NCI-H774 (cell line): Measurements from ENCODE around the gene COX17.

Experiments
- DNase-seq: peaks from one replicate; lab custom pipeline; 2025; lab: John Stamatoyannopoulos, UW

Gene COX17

DNA sequence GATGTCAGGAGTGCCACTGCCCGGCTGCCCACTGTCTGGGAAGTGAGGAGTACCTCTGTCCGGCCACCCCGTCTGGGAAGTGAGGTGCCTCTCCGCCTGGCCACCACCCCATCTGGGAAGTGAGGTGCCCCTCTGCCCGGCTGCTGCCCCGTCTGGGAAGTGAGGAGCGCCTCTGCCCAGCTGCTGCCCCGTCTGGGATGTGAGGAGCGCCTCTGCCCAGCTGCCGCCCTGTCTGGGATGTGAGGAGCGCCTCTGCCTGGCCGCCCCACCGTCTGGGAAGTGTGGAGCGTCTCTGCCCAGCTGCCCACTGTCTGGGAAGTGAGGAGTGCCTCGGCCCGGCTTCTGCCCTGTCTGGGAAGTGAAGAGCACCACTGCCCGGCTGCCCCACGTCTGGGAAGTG lies 3.3 kb downstream of the COX17 start:
- DNase-seq: no peak

DNA sequence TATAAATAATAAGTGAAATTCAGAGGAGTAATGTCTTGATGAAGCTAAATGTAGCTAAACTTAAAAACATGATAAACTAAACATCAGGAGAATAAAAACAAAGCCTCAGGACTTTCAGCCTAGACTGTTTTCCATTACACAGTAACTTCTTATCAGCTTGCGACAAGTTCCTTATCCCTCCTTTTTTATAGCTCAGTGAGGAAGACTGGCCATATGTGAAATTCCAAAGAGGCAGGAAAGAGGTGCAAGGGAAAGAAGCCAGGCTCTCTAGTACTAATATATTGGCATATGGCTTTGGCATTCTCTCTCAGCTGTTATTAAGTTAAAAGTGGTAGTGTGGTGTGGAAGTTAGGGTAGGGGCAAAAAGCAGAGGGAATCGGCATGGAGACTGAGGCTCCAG lies 4.4 kb downstream of the COX17 start:
- DNase-seq: no peak

DNA sequence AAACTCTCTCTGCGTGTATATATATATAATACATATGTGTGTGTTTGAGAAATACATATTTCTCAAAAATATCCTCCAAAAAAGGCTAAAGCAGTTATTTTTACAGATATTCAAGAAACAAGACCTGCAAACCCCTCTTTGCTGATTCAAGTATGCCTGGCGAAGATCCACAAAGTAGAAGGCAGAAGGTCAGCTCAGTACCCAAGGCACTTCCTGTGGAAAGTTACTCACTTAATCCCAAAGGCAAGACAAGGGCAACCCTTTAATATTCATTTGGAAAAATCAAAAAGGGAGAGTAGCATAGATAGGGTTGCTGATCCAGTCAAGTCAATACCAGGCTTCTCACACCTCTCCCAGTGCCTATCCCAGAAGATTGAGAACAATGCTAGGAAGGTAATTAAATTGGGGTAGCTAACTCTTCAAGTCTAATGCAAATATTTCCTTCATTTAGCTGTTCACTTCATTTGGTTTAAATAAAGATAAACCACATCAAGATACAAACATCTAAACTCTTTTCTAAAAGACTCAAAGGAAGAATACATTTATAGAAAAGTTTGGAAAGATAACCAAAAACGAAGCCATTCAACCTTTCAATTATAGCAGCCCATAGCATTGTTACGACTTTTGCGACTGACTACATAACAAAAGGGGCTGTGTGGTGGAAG lies 7.2 kb downstream of the COX17 start:
- no peak for DNase-seq

DNA sequence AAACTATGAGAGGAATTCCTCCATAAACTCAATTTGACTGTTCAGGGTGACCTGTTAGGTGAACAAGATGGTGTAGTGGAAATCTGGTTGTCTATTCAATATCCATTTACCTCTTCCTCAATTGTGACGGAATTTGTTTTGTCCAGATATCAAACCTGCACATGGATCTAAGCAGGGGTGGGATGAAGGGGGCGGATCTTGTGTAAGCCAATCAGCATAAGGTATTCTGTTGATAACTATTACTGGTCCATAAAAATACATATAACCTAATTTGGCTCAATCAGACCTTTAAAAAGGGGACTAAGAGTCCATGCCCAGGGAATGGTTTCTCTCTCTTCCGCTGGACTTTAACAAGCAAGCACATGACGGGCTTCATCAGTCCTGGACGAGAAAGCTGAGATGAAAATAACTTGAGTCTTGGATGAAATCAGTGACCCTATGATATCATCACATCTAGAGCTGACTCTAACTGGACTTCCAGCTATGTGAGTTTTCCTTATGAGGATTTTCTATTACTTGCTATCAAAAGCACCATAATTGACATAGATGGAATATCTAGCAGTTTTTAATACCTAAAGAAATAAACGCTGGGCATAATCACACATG lies 11.1 kb downstream of the COX17 start:
- no peak for DNase-seq

DNA sequence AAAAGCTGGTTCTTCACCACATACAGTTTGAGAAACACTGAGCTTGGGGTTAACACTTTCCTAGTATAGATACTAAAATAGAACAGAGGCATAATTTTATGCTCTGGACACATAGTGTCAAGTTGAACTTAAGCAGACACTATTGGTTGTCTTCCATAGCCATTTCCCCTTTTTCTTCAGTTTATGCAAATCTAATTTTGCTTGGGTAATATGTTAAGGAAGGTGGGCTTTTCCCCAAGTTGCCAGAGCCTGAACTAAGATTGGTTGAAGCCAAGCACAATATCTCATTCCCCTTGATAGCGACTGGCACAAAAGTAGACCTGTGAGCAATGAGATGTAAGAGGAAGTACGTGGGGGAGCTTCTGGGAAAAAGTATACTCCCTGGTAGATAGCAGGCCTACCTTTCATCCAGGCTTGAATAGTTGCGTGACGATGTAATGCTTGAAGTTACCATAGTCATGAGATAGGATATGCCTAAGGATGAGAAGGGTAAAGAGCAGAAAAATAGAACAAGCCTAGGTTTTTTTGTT lies 12.3 kb downstream of the COX17 start:
- no peak for DNase-seq

DNA sequence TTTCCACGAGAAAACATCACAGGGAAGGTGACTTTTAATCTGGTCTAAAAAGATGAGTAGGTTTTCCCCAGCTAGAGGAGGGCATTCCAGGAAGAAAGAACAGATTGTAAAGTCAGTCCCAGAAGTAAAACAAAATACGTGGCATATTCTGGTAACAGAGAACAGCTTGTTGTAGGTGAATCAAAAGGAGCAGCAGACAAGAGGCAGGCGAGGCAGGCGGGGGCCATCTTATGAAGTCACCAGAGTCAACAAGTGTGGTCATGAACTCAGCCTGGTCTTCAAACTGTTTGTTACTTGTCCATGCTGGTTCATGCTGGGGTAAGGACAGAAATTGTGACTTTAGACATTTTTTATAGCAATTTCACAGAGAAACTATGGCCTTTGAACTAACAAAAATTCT lies 12.8 kb downstream of the COX17 start:
- DNase-seq: no peak

DNA sequence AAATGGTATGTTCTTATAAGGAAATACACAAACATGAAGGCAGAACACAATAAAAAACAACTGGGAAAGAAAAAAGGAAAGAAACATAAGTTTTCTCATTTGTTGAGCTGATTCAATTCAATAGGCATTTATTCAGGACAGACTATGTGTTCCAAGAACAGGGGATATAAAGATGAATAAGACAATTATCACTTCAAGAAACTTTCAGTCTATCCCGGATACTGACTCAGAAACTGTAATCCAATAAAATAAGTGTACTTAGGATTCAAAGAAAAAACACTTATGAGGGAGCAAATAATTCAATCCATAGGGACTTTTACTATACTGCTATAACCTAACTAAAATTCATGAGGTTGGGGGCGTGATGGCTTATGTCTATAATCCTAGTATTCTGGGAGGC lies 13.3 kb downstream of the COX17 start:
- DNase-seq: no peak

DNA sequence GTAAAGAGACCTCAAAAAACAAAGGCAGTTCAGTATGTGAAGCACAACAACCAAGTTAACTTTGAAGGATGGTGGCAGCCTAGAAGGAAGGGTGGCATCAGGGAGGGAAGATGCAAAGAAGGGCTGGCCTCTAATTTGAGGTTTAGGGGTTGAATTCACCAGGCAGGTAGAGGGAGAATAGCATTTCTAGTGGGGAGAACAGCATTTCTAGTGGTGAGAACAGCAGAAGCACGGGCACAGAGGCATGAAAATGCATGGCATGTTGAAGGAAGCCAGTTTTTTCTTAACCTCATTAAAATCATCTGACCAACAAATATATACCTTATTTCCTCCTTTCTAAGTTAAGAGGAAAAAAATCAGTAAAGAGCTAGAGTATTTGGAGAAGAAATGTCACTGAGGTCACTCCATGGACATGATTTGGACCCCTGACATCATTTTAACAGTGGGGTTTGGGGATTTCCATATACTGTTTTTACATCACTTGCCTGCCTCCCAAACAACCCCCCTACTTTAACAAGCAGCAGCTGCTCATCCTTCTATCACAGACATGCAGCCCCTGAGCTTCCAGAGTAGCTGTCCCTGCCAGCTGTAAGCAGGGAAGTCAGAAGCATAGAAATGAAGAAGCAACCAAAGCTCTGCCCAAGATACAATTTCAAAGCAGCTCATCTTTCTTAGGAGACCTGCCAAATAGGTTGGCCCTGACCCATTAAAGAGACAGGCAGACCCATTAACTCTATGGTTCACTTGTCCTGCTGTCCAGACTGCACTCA lies 14.4 kb downstream of the COX17 start:
- DNase-seq: no peak

DNA sequence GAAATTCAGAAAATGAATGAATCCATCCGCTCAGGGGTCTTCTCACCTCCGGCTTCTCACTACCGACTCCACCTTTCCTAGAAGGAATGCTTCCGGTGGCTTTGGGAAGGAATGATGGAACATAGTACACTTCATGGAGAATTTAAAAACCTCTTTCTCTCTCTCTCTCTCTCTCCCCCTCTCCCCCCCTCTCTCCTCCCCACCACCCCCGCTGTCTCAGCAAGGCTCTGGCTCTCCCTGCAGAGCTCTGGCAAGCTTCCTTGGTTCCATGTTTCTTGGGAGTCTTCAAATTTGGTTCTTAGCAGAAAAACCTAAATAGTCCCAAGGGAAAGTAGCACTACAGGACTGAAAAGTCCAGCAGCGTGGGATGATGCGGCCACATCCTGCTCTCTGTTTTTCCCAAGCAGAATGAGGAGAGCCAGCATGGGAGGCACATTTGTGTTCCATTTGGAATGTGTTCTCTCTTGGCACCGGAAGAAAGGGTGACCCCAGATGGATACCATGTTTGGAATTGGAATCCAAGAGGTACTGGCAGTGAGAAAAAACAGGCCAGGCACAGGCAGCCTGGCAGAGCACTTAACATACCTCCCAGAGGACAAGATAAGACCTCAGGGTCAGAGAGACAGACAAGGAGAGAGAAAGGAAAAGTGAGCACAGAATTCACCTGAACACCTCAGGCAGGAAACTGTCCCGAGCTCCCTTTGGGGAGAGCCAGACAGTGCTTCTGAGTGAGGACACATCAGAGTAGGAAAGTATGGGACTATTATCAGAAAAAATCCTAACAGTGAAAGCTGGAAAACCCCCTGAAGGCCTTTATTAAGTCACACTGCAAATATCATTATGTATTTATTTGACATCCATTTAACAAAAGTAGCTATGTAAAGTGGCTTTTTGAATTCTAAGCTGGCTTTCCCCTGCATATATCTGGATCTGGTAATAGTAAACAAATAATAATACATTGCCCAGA lies 16.4 kb downstream of the COX17 start, which contains the start of gene POPDC2:
POPDC2 (minus strand) TSS at position 116 of the 967 bp plus-strand sequence. CDS start 166 bp downstream, outside the sequence.
- DNase-seq: no peak

DNA sequence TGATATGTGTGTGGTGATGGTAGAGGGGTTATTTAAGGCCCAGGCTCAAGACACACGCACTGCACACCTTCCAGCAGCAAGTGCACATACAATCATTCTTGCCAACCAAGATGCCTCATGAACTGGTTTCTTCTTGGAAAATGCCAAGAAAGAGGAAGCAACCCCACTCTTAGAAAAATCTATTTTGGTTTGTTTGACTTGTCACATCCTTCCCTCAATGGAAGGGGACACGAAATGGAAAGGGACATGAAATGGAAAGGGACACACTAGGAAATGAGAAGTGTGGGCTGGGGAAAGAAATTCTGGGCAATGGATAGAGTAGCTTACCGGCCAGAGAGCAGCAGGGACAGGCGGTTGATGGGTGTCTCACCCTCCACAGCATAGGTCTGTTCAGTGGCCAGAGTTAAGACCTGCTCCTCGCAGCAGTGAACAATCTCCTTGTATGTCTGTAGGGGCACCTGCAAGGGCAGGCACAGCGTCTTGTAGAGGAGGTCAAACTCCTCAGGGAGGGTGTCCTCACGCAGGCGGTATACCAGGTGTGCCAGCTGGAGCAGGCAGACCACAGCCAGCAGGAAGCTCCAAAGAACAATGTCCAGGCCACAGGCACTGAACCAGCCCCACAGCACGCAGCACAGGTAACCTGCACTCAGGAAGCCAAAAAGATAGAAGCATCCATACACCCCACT lies 17.5 kb downstream of the COX17 start:
- no peak for DNase-seq

DNA sequence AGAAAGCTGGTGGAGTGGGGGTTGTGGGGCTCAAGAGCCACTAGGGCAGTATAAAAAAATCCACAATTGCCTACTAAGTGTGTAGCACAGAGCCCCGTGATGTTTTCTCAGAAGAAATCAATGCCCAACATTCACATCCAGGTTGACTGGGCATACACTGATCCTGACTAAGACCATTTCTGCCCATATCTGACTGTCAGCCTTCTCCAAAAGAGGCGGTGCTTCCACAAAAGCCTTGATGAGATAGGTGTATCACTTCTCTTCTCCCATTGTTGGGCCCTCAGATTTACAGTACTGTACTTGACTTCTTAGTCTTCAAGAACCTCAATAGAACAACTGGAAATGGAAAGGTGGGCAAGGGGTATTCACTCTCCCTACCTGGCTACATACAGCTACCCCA lies 18.2 kb downstream of the COX17 start:
- no peak for DNase-seq

DNA sequence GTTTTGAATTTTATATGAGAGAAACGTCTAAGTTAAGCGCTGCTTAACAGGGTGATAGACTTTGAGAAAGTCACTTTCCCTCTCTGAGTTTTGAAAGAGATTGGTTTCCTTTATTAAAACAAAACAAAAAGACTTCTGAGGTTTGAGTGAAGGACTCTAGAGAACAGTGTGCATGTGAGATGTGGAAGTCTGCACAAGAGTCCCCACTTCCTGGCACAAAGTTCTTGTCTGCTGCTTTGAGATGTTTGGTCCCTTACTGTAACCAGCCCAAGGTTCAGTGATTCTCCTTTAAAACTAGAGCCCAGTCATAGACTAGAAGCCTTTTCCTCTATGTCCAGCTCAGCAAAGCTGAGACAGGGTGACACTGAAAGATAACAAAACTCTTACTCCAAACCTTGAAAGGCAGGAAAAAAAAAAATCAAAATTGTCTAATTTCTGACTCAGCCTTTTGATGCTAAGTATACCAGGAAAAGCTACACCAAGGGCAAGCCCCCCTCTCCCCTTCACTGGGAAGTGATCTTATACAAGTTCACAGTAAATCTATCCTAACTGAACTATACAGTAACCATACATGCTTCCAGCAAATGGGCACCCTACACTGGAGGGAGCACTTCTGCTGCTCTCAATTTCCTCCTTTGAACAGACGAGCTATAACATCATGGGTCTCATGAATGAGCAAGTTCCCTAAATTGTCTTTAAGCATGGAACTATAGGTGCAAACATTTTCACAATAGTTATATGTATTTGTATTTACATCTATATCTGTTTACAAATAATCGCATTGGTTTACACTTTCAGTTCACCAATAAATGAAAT lies 19.1 kb downstream of the COX17 start:
- DNase-seq: no peak

DNA sequence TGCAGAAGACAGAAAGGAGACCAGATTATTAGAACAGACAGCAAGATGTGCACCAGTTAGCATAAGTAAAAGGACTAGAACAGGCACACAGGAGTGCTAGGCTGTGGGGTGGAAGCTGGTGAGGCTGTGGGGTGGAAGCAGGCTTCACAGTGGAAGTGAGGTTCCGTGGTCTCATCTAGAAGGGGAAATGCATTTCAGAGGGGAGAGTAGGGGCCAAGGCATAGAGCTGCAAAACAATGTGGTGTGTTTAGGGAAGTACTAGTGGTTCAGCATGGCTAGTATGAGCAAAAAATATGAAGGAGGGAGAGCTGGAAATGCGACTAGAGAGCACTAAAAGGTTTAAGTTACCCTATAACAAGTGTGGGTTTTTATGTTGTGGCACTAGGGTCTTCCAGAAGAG lies 23.3 kb downstream of the COX17 start:
- no peak for DNase-seq

DNA sequence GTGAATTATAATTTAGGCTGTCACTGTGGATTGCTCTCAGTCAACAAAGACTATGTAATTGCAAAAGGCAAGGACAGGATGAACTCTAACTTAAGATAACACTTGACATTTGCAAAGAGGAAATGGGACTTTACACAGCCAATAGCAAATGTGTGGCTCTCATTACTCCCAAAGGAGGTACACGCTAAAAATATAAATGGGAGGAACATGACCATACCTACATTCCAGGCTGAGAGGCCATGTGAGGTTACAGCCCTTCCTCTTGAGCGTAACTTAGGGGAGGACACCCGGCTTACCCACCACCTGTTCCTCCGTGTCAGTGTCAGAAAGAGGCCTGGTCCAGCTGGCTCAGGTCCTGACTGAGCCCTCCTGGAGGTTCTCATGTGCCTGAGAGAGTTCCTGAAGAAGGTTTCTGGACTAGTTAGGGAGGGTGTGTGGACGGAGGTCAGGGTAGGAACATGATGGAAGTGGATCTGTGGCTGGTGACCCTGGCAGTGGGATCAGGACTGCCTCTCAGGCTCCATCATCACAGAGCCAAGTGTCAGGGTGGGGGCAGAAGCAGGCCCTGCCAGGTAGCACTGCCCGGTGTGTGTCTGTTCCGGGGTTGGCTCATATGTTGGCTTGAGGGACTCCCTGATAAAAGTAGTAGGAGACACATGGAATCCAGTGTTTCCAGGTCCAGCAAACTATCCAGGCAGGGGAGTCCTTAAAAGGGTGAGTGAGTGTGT lies 24.7 kb downstream of the COX17 start:
- DNase-seq: no peak

DNA sequence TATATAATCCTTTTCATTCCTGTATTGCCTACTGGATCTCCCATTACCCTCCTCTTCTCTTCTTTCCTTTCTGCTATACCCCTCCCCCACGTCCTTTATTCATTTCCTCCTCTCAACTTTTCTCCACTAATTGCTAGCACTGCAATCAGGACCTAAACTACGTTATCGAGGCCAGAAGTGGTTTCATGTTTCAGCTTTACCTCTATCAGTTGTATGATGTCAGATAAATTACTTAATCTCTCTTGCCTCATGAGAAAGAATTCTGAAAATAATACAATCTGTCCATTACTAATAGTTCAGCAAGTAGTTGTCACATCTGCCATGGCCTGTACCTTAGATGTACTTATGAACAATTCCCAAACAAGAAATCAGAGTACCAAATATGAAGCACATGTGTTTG lies 27.4 kb downstream of the COX17 start:
- no peak for DNase-seq

DNA sequence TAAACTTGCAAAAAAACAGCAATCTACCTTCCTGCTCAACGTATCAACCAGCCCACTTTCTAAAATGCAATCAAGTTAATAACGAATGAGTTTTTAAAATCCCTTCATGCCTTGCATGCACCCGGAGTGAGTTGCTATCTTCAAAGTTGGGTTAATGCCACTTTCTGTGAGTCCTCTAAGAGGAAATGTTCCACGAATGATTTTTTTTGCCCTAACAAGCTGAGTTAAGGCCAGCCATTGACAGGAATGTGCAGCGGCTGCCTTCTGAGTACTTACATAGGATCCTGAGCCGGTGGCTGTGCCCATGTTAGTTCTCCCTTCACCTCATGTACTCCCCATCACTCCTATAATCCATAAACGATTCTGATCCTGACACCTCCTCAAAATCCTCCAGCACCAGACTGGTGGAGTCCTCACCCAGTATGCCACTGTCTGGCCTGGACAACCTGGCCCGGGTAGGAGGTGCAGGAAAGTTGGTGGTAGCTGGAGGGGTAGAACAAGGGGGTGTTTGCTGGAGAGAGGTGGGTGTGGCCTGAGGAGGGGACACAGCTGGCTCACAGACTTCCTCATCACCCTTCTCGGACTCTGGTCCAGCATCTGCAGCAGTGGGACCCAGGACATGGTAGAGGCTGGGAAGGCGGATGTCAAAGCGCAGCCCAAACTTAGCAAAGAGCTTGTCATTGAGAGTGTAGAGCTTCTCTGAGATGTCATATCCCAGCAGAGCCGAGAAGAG lies 29.2 kb downstream of the COX17 start:
- DNase-seq: no peak

DNA sequence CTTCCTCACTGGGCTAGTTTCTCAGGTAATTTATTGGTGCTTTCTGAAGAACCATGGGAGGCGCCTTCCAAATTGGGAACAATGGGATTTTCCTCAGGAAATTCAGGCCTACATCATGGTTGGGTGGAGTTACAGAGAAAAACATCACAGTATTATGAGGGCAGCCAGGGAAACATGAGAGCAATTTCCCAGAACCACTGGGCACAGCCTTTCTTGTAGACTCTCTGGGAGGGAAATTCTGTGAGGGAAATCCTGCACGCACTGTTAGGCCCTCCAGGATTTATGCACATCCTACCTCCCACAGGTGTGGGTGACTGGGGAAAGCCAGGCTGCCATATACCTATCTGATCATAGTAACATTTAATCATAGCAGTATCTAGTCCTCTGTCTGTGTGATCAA lies 30.0 kb downstream of the COX17 start:
- DNase-seq: no peak

DNA sequence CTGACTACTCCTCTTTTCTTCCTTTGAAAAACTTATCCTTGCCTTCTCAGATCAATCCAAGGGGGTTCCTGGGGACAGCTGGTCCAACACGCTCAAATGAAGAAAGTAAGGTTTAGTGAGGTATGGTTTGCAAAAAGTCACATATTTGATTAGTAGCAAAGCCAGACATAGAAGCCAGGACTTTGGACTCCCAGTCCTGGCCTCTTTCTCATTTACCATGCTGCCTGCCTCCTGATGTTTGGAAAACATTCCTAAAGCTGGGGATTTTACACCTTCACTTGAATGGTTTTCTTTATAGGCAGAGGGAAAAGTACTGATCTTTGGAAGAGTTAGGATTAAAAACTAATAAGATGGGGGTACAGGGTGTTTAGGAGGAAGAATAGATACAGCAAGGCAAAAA lies 31.4 kb downstream of the COX17 start:
- DNase-seq: no peak

DNA sequence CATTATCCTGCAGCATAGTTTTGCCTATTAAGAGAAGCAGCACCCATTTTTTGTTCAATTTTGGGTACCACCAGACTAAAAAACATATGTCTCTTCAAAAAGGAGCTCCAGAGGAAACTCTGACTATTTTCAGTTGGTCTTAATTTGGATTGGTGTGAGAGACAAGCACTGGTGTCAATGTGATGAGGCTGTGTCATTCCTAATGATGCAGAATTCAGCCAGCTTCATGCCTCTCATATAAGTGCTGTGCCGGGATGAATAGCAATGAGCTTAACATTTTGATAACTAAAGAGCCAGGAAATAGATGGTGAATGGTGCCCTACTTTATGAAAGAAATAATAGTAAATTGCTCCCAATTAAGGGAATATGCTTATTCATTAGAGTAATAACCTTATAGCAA lies 32.7 kb downstream of the COX17 start:
- DNase-seq: no peak
